OCI-LY1 (cell line): ENCODE results near the gene FAT1.

Source experiments
- EZH2 ChIP-seq: fragments of 200-600 bp; sonication (generic), shearing (Covaris generic); IDR thresholded peaks from 2 replicates; pipeline ENCODE4 v1.8.0; 2017; ENCODE audit warnings: borderline replicate concordance, mixed run types, mild to moderate bottlenecking, antibody characterized with exemption, low read length, moderate library complexity, mixed read lengths
- TF ChIP-seq, protein P1 (sequence below): fragments of 200-600 bp; sonication (generic), shearing (Covaris generic); IDR thresholded peaks from 2 replicates; pipeline ENCODE4 v1.5.1; 2017; ENCODE audit warnings: mild to moderate bottlenecking, antibody characterized with exemption, low read length, moderate library complexity, mixed read lengths

DNA sequence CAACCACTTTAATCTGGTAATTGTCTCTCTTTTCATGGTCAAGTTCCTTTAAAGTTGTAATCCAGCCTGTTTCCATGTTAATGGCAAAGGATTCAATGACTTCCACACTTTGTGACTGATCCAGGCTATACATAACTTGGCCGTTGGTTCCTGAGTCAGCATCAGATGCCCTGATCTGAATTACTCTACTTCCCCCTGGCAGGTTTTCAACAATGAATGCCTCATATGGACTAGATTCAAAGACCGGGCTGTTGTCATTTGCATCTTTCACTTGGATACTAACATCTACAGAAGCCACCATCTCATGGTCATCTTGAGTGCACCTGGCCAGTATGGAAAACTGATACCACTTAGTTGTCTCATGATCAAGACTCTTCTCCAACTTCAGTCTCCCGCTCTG, 105.7 kb downstream of the FAT1 start:
- TF ChIP-seq, protein P1, sequence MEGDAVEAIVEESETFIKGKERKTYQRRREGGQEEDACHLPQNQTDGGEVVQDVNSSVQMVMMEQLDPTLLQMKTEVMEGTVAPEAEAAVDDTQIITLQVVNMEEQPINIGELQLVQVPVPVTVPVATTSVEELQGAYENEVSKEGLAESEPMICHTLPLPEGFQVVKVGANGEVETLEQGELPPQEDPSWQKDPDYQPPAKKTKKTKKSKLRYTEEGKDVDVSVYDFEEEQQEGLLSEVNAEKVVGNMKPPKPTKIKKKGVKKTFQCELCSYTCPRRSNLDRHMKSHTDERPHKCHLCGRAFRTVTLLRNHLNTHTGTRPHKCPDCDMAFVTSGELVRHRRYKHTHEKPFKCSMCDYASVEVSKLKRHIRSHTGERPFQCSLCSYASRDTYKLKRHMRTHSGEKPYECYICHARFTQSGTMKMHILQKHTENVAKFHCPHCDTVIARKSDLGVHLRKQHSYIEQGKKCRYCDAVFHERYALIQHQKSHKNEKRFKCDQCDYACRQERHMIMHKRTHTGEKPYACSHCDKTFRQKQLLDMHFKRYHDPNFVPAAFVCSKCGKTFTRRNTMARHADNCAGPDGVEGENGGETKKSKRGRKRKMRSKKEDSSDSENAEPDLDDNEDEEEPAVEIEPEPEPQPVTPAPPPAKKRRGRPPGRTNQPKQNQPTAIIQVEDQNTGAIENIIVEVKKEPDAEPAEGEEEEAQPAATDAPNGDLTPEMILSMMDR, result no peak
- TF ChIP-seq EZH2, result no peak
